NCI-H2196 (cell line): ENCODE results near the gene EPB41L2.
A peak's percentile ranks its signal among the peaks of the same experiment; 100 is the strongest.
"Not testable (repeated sequence)": the region's sequence is repeated elsewhere in the genome, so short reads cannot be mapped to it uniquely, and the experiment has no call there.

Experiments
- DNase-seq: peaks from one replicate; lab custom pipeline; 2025; ENCODE audit not compliant: unreplicated experiment; lab: John Stamatoyannopoulos, UW

The EPB41L2 gene

DNA sequence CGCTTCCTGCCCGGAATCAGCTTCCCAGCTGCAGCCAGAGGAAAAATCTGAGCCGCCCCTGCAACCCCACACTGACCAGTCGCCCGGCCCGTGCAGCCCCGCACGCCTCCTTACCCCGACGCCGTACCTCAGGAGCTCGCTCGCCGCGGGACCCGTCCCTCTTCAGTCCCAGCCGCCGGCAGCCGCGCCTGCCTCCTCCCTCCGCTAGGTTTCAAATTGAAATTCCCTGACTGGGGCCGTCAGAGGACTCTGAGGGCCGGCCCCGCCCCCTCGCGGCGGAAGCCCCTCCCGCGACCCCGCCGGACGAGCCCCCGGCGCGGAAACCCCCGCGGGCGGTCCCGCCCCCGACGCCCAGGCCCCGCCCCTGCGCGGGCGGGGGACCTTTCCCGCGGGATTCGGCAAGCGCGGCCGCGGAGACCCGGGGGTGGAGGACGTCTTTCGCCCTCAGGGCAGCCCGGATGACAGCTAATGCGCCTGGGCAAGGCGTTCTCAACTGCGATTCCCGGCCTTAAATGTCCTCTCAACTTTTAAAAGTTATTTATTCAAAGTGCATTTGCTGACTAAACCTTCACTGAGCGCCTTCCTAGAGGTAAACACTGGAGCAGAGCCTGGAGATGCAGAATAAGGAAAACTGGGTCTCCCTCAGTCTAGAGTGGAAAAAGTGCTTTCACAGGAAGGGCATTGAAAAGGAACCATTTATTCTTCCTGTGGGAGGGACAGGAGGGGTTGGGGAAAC lies at the start of gene EPB41L2:
TSS of gene EPB41L2 (minus strand) at position 218 of the 736 bp plus-strand sequence. CDS start 106,760 bp downstream, outside the sequence.
- DNase-seq, result peak; percentile 54

DNA sequence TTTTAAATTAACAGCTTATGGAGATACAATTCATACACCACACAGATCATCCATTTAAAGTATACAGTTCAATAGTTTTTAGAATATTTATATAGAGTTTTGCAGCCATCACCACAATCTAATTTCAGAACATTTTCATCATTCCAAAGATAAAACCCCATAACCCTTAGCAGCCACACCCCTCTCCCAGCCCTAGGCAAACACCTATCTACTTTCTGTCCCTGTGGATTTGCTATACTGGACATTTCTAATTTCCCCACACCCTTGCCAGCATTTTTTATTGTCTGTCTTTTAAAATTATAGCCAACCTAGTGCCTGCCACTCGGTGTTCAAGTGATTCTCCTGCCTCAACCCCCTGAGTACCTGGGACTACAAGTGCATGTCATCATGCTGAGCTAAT lies 49.2 kb upstream of the EPB41L2 start:
- DNase-seq, result no peak

- DNase-seq, result no peak
These were observed 44.1 kb upstream of the EPB41L2 start for GRCh38 chr6:131107151-131107550.

GRCh38 chr6:131103901-131104300 lies 40.9 kb upstream of the EPB41L2 start:
- DNase-seq, result no peak

DNA sequence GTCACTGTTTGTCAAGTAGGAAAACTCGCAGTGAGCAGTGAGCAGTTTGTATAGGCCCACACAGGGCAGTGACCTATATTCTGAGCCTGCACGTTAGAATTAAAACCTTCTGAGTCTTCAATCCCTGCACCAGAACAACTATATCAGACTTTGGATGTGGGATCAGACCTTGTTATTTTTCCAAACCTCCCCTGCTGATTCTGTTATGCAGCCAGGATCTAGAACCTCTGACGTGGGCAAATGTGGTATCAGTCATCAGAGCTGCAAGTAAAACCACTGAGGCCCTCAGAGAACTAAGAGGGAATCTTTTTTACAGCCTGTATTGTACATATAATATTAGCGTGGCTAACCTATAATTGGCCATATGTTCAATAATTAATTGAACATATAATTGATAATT lies 40.3 kb upstream of the EPB41L2 start:
- DNase-seq, result no peak

DNA sequence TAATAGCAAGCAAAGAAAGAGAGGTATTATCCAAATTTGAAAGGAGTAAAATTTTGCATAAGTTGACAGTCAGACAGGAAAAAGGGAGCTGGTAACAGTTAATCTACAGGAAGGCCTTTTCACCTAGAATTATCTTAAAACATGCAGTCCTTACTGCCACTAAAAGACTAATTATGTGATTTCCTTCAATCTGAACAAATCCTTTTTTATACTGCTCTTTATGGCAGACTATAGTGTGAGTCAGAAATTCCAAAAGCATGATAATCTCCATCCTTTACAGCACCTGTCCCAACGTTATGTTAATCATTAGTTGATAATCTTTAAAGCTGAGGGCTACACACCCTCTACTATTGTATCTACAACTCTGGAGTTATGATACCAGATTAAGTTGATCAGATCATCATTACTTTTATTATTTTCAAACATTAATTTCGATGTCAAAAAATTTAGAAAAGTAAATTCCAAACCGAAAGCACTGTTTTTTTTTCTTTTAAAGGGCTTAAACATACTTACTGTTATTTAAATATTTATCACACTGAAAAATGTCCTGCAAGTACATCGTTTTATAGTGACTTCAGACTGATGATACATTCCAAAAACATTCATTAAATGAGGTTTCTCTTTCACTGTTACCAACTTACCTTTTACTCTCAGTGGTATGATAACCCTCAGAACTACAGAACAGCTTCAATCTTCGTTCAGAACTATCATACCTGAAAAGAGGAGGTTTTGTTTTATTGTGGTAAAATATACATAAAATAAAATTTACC lies 39.1 kb upstream of the EPB41L2 start:
- DNase-seq, result no peak

DNA sequence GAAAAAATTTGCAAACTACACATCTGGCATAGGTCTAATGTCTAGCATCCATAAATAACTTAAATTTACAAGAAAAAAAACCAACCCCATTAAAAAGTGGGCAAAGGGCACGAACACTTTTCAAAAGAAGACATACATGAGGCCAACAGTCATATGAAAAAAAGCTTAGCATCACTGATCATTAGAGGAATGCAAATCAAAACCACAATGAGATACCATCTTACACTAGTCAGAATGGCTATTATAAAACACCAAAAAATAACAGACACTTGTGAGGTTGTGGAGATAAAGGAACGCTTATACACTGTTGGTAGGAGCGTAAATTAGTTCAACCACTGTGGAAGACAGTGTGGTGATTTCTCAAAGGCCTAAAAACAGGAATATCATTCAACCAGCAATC lies 33.7 kb upstream of the EPB41L2 start:
- DNase-seq, result no peak

GRCh38 chr6:131093334-131093733 lies 30.3 kb upstream of the EPB41L2 start:
- DNase-seq, result no peak

GRCh38 chr6:131091944-131092343 lies 28.9 kb upstream of the EPB41L2 start:
- DNase-seq, result not testable (repeated sequence)

DNA sequence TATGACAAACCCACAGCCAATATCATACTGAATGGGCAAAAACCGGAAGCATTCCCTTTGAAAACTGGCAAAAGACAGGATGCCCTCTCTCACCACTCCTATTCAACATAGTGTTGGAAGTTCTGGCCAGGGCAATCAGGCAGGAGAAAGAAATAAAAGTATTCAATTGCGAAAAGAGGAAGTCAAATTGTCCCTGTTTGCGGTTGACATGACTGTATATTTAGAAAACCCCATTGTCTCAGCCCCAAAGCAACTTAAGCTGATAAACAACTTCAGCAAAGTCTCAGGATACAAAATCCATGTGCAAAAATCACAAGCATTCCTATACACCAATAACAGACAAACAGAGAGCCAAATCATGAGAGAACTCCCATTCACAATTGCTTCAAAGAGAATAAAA lies 27.3 kb upstream of the EPB41L2 start:
- DNase-seq, result not testable (repeated sequence)

GRCh38 chr6:131084982-131085381 lies 21.9 kb upstream of the EPB41L2 start:
- no peak for DNase-seq

- no peak for DNase-seq
These were observed 20.6 kb upstream of the EPB41L2 start for GRCh38 chr6:131083687-131084086.

GRCh38 chr6:131082335-131082734 lies 19.3 kb upstream of the EPB41L2 start:
- DNase-seq, result no peak

- DNase-seq, result no peak
These were observed 17.0 kb upstream of the EPB41L2 start for GRCh38 chr6:131080084-131080483.

DNA sequence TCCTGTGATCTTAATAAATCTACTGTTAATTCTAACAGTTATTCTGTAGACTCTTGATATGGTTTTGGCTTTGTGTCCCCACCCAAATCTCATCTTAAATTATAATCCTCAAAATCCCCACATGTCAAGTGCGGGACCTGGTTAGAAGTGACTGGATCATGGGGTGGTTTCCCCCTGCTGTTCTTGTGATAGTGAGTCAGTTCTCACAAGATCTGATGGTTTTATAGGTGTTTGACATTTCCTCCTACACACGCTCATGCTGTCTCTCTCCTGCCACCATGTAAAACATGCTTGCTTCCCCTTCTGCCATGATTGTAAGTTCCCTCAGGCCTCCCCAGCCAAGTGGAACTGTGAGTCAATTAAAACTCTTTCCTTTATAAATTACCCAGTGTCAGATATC lies 10.5 kb upstream of the EPB41L2 start:
- no peak for DNase-seq

DNA sequence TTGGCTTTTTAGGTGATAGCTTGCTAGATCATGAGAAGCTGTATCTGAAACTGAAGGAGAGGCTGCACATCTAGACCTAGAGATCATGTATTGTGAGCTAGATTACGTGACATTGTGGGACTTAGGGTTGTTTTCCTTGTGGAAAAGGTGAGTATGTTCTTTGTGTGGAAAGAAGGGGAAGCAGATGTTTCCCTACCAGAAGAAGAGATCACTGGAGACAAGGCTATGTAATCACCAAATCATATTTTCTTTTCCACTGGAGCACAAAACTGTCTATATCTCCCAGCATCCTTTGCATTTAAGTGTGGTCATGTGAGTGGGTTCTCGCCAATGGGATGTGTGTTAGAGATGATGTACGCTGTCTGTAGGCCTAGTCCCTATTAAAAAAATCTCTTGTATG lies 7.0 kb upstream of the EPB41L2 start:
- no peak for DNase-seq

GRCh38 chr6:131068165-131068564 lies 5.1 kb upstream of the EPB41L2 start:
- DNase-seq, result no peak

GRCh38 chr6:131067521-131067920 lies 4.5 kb upstream of the EPB41L2 start:
- DNase-seq, result no peak

- DNase-seq, result no peak
These were observed 2.8 kb upstream of the EPB41L2 start for GRCh38 chr6:131065824-131066171.

DNA sequence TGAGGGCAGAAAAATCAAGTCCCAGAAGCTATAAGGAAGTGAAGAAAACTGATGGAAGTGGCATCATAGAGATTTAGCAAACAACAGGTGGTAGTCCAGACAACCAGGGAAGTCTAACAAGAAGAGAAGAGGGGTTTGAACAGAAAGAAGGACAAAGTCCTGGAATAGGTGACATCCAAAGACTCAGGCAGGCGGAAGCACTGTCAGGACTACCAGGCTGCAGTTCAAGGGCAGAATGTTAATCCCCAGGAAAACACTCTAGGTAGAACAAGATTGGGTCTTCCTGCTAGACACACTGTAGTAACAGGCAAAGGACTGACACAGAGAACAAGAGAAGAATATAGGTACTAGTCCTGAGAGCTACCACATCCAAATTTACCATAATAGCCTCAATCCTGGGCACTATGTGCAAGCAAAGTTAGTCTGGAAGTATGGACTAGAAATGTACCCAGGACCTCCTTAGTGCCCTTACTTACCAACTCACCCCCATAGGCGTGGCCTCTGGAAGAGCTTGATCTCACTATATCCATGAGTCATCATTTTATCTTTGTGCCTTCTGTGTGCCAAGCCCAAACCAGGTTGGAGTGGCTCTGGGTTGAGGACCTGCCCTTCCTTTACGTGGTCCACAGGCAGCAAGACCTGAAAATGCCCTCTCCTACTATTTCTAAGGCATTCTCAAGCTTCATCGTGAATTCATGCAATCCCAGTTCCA lies 2.2 kb upstream of the EPB41L2 start:
- DNase-seq, result no peak

- no peak for DNase-seq
These were observed 773 bp upstream of the EPB41L2 start for GRCh38 chr6:131063764-131064272.
